Upper lobe of left lung (tissue), 6 donors: Measurements from ENCODE around the gene RPIA. TPM values are rescaled to one million over a fixed set of nuclear protein-coding genes. Genes with fewer than 3 reads are reported as not detected.

ENCODE experiments used
- ATAC-seq, 2 donors: fragments of 200-7000 bp; cut with Tn5 transposase; one replicate each; pipeline ENCODE4 v1.9.1; 2022; ENCODE audit warnings: mild to moderate bottlenecking in 2 of 2, moderate library complexity in 2 of 2; ENCODE audit not compliant: low FRiP score in 2 of 2
- DNase-seq, 2 donors: peaks; one replicate each; pipeline ENCODE4 v3.0.0-alpha.2; 2019 to 2020
- H3K27ac ChIP-seq, 4 donors: fragments of 200-600 bp; sonication (generic); one replicate each; pipeline ENCODE4 v1.5.1; 2016 to 2019
- H3K27me3 ChIP-seq, 4 donors: fragments of 200-600 bp; sonication (generic); one replicate each; pipeline ENCODE4 v1.5.1; 2017 to 2019
- H3K36me3 ChIP-seq, 4 donors: fragments of 200-600 bp; sonication (generic); one replicate each; pipeline ENCODE4 v1.5.1; 2016 to 2019
- H3K4me1 ChIP-seq, 4 donors: fragments of 200-600 bp; sonication (generic); one replicate each; pipeline ENCODE4 v1.5.1; 2018 to 2019
- H3K4me3 ChIP-seq, 4 donors: fragments of 200-600 bp; sonication (generic); one replicate each; pipeline ENCODE4 v1.5.1; 2017 to 2019; ENCODE audit warnings: mild to moderate bottlenecking in 2 of 4, moderate library complexity in 1 of 4
- H3K9me3 ChIP-seq, 4 donors: fragments of 200-600 bp; sonication (generic); one replicate each; pipeline ENCODE4 v1.5.1; 2018 to 2019
- EP300 ChIP-seq, 4 donors: sonication (generic); formaldehyde crosslinking; IDR thresholded peaks; one replicate each; pipeline ENCODE4 v1.5.1; 2017; ENCODE audit warnings: antibody characterized with exemption in 4 of 4, control low read depth in 2 of 4
- POLR2A ChIP-seq, 4 donors: fragments of 450-650 bp; IDR thresholded peaks; one replicate each; pipeline ENCODE4 v1.5.1; 2016 to 2017; ENCODE audit warnings: antibody characterized with exemption in 4 of 4, mild to moderate bottlenecking in 2 of 4
- POLR2AphosphoS5 ChIP-seq, 2 donors: sonication (generic); formaldehyde crosslinking; IDR thresholded peaks; one replicate each; pipeline ENCODE4 v1.5.1; 2017; ENCODE audit warnings: antibody characterized with exemption in 2 of 2
- WGBS, 2 donors: methylation state at CpG; one replicate each; pipeline ENCODE4 v1.1.5; 2017 to 2018; 5-methylcytosine and 5-hydroxymethylcytosine counted together
- total RNA-seq, 6 donors: library from RNA; depleted of rRNA in 4 of 6; stranded (reverse); fragments of >200 nt in 4 of 6; gene quantifications; one replicate each; pipeline versions ENCODE4 v1.1.0 to v1.2.1, GENCODE V29; 2016 to 2021
- TF ChIP-seq, protein P1 (sequence below), 6 experiments: fragments of 450-650 bp in 4 of 6; fragments of 200-600 bp in 2 of 6; sonication (generic) in 2 of 6; IDR thresholded peaks; one replicate each; pipeline ENCODE4 v1.5.1; 2016 to 2019; ENCODE audit warnings: antibody characterized with exemption in 6 of 6
- donor health status: DM: no; HTN: no; CAD: no; lungs with moderate emphysema.
- donor health status: DM: no; HTN: yes; CAD: no; lungs with severe emphysema.

RPIA gene
- total RNA-seq, 6 donors from 2014 or later = 12.6 to 21.0 (median 15.4) TPM

DNA sequence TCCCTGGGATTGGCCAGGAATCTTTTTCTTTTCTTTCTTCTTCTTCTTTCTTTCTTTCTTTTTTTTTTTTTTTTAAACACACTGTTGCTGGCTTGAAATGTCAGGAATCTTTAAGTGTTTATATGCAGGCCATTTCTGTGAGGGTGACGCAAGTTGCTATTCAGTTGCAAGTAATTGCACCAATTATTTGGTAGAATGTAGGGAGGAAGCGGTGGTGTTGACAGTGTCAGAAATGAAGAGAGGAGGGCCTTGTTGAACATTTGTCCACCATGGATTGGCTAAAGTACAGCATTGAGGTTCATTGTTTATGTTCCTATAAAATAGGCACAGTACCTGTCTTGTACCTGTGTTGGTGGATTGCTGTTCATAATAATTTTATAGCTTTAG lies 6.5 kb downstream of the RPIA start:
- no peak for TF ChIP-seq EP300 (IDR thresholded peaks at IDR 0.05)
- no peak for TF ChIP-seq POLR2AphosphoS5 (IDR thresholded peaks at IDR 0.05)
- TF ChIP-seq, protein P1, sequence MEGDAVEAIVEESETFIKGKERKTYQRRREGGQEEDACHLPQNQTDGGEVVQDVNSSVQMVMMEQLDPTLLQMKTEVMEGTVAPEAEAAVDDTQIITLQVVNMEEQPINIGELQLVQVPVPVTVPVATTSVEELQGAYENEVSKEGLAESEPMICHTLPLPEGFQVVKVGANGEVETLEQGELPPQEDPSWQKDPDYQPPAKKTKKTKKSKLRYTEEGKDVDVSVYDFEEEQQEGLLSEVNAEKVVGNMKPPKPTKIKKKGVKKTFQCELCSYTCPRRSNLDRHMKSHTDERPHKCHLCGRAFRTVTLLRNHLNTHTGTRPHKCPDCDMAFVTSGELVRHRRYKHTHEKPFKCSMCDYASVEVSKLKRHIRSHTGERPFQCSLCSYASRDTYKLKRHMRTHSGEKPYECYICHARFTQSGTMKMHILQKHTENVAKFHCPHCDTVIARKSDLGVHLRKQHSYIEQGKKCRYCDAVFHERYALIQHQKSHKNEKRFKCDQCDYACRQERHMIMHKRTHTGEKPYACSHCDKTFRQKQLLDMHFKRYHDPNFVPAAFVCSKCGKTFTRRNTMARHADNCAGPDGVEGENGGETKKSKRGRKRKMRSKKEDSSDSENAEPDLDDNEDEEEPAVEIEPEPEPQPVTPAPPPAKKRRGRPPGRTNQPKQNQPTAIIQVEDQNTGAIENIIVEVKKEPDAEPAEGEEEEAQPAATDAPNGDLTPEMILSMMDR (IDR thresholded peaks at IDR 0.05) = no peak
- no peak for TF ChIP-seq POLR2A (IDR thresholded peaks at IDR 0.05)
- Histone ChIP-seq H3K9me3 (no peaks in the 10 kb centered on the region), H3K36me3 (peaks cover 0 to 21% (median 11%) of the 10 kb centered on the region in 4 donors), H3K4me1 (peaks cover 3 to 21% (median 11%) of the 10 kb centered on the region in 4 donors), H3K4me3 (no peak overlapping the region), H3K27ac (peak overlapping the region; percentile 23 to 77 (median 48)), H3K27me3 (no peaks in the 10 kb centered on the region)
- ATAC-seq = no peak
- WGBS, 2 donors = 39 to 79% methylated on average over 2 of the region's 2 CpGs
- peak in 1 of 2 donors; percentile 24 for DNase-seq

DNA sequence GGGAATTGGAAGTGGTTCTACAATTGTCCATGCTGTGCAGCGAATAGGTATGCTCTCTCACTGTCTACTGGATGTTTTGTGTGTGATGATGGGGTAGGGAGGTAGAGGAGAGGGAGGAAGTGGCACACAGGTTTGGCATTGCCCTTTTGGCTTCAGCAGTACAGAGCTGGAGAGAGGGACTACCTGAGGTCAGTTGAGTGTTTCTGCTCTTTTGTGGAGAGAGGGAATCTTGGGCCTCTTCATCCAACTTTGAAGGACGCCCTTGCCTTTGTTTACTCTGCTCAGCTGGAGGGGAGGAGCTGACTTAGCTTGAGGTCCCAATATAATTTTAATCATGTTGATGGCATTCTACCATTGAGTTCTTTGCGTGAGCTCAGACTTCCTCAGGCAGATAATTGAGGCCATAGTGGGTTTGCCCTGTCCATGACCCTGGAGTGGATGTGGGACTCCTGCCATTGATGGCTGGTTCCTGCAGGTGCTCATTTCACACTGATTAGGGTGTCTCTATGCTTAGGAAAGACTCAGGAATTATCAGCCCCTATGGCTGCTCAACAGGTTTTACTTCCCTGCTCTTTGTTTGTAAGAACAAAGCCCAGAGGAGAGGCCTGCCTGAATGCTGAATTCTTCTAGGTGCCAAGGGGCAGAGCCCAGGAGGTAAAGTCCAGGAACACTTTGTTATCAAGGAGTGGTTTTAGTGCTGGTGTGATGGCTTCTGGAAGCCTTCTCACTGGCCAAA lies 7.2 kb downstream of the RPIA start:
- peak; percentile 41 to 70 for ATAC-seq
- peak overlapping the region; percentile 23 to 77 (median 50) for H3K27ac ChIP-seq
- peak in 1 of 2 donors; percentile 70 for DNase-seq

DNA sequence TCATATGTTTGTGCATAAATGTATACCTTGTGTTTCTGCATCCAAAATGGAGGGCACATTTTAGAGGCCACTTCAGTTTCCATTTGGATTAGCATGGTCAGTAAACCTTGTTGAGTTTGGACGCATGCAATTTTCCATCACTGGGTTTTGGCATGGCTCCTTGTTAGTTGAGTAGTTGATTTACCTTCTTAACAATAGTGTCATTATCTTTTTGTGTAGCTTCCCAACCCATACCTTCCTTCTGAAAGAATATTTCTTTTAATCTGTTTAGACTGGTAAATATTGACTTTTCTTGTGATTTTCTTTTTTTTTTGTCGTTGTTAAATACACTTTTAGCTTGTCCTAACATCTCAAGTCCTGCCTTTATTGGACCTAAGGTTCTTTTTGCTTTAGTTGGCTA lies 15.5 kb downstream of the RPIA start:
- H3K27ac ChIP-seq = no peak overlapping the region
- no peaks in the 10 kb centered on the region for H3K27me3 ChIP-seq
- peaks cover 2 to 25% (median 14%) of the 10 kb centered on the region in 4 donors for H3K36me3 ChIP-seq
- 83 to 92% methylated on average over 2 of the region's 2 CpGs for WGBS, 2 donors
- H3K9me3 ChIP-seq = no peaks in the 10 kb centered on the region
- H3K4me3 ChIP-seq = no peak overlapping the region
- peaks cover 0 to 5% (median 0%) of the 10 kb centered on the region in 4 donors for H3K4me1 ChIP-seq
- no peak for DNase-seq
- no peak for TF ChIP-seq POLR2A (IDR thresholded peaks at IDR 0.05)
- TF ChIP-seq, protein P1 (IDR thresholded peaks at IDR 0.05) = no peak
- no peak for TF ChIP-seq POLR2AphosphoS5 (IDR thresholded peaks at IDR 0.05)
- no peak for TF ChIP-seq EP300 (IDR thresholded peaks at IDR 0.05)
- ATAC-seq = no peak

More for the DNA sequence above, 7.2 kb downstream of the RPIA start:
- 60 to 68% methylated on average over 3 of the region's 3 CpGs for WGBS, 2 donors
- no peaks in the 10 kb centered on the region for H3K27me3 ChIP-seq
- H3K9me3 ChIP-seq = no peaks in the 10 kb centered on the region
- H3K36me3 ChIP-seq = peaks cover 2 to 28% (median 17%) of the 10 kb centered on the region in 4 donors
- TF ChIP-seq POLR2A (IDR thresholded peaks at IDR 0.05) = no peak
- no peak for TF ChIP-seq POLR2AphosphoS5 (IDR thresholded peaks at IDR 0.05)
- no peak for TF ChIP-seq EP300 (IDR thresholded peaks at IDR 0.05)
- TF ChIP-seq, protein P1 (IDR thresholded peaks at IDR 0.05) = no peak
- no peak overlapping the region for H3K4me3 ChIP-seq
- H3K4me1 ChIP-seq = peaks cover 0 to 19% (median 7%) of the 10 kb centered on the region in 4 donors

DNA sequence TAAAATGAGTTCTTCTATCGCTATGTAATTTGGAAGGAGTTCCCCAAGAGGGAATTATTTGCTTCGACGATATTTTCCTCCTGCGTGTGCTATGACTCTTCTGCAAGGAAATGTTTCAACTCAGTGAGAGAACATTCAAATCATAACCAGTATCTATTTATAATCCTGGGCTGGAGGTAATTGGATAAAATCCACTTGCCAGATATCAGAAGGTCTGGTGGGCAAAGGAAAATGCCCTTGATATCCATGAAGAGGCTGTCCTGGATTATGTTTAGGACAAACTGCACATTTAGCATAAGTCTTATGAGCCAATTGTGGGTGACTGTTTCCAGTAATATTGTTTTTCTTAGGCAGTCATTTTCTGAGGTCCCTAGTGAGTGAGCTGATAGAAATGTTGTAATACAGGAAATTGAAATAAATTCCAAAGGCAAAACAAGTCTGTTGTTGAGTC lies 17.7 kb downstream of the RPIA start:
- peak in 1 of 2 donors; percentile 61 for ATAC-seq
- peaks cover 0 to 5% (median 0%) of the 10 kb centered on the region in 4 donors for H3K4me1 ChIP-seq
- TF ChIP-seq POLR2A (IDR thresholded peaks at IDR 0.05) = no peak
- TF ChIP-seq POLR2AphosphoS5 (IDR thresholded peaks at IDR 0.05) = no peak
- TF ChIP-seq EP300 (IDR thresholded peaks at IDR 0.05) = no peak
- TF ChIP-seq, protein P1 (IDR thresholded peaks at IDR 0.05) = no peak
- DNase-seq = no peak
- H3K27ac ChIP-seq = no peak overlapping the region
- no peaks in the 10 kb centered on the region for H3K27me3 ChIP-seq
- peaks cover 0 to 3% (median 0%) of the 10 kb centered on the region in 4 donors for H3K36me3 ChIP-seq
- H3K4me3 ChIP-seq = no peak overlapping the region
- 92 to 94% methylated on average over 4 of the region's 4 CpGs for WGBS, 2 donors
- H3K9me3 ChIP-seq = no peaks in the 10 kb centered on the region
